CD14-positive monocyte (primary cell): Measurements from ENCODE around the gene MAPK12. TPM values are rescaled to one million over a fixed set of nuclear protein-coding genes. Genes with fewer than 3 reads are reported as not detected.

Experiments
- DNase-seq, 3 donors: peaks; one replicate each; pipeline ENCODE4 v3.0.0-alpha.2; 2011 to 2022
- H2AFZ ChIP-seq: 2 replicates; pipeline ENCODE4 v1.6.0; 2012; ENCODE audit warnings: mild to moderate bottlenecking, low read depth, low read length, inconsistent platforms; ENCODE audit not compliant: insufficient read depth, poor library complexity, severe bottlenecking
- H3K27ac ChIP-seq, 2 donors: 1 replicate in 1 of 2; 2 replicates in 1 of 2; pipeline ENCODE4 v1.5.1; 2012 to 2013; ENCODE audit warnings: low read length in 2 of 2, control low read depth in 1 of 2, inconsistent platforms in 1 of 2, low read depth in 1 of 2, mild to moderate bottlenecking in 1 of 2
- H3K27me3 ChIP-seq, 2 donors: one replicate each; pipeline versions ENCODE4 v1.6.0 to v1.6.1; 2011 to 2013; ENCODE audit warnings: low read length in 2 of 2; ENCODE audit not compliant: control insufficient read depth in 2 of 2, insufficient read depth in 2 of 2
- H3K36me3 ChIP-seq, 2 donors: replicated peaks in 1 of 2; 1 replicate in 1 of 2; 2 replicates in 1 of 2; pipeline versions ENCODE4 v1.5.1 to v1.6.1; 2012 to 2013; ENCODE audit warnings: low read length in 2 of 2, control low read depth in 1 of 2, inconsistent platforms in 1 of 2, mild to moderate bottlenecking in 1 of 2; ENCODE audit not compliant: insufficient read depth in 2 of 2, control insufficient read depth in 1 of 2
- H3K4me1 ChIP-seq, 2 donors: 1 replicate in 1 of 2; 2 replicates in 1 of 2; pipeline versions ENCODE4 v1.5.1 to v1.6.1; 2012 to 2013; ENCODE audit warnings: low read length in 2 of 2, control low read depth in 1 of 2, inconsistent platforms in 1 of 2, mild to moderate bottlenecking in 1 of 2, moderate library complexity in 1 of 2; ENCODE audit not compliant: insufficient read depth in 2 of 2, control insufficient read depth in 1 of 2
- H3K4me2 ChIP-seq: replicated peaks from 2 replicates; pipeline ENCODE3; 2012; ENCODE audit warnings: low read length, moderate library complexity, mild to moderate bottlenecking; ENCODE audit not compliant: poor library complexity, severe bottlenecking; ENCODE audit errors: extremely low read depth
- H3K4me3 ChIP-seq, 3 experiments: fragments of 200-600 bp in 1 of 3; sonication (generic) in 1 of 3; replicated peaks in 1 of 3; 1 replicate in 2 of 3; 2 replicates in 1 of 3; pipeline ENCODE4 v1.5.1; 2011 to 2013; ENCODE audit warnings: low read length in 3 of 3, mild to moderate bottlenecking in 3 of 3, control low read depth in 2 of 3, low read depth in 2 of 3, inconsistent platforms in 1 of 3, moderate library complexity in 1 of 3
- H3K79me2 ChIP-seq: 2 replicates; pipeline ENCODE4 v1.6.0; 2012; ENCODE audit warnings: mild to moderate bottlenecking, control low read depth, inconsistent platforms, low read length, moderate library complexity; ENCODE audit not compliant: insufficient read depth
- H3K9ac ChIP-seq: 2 replicates; pipeline ENCODE4 v1.6.0; 2017; ENCODE audit warnings: low read length, mild to moderate bottlenecking; ENCODE audit not compliant: insufficient read depth, poor library complexity, severe bottlenecking
- H3K9me3 ChIP-seq, 2 donors: replicated peaks in 1 of 2; 1 replicate in 1 of 2; 2 replicates in 1 of 2; pipeline versions ENCODE4 v1.5.1 to v1.6.1; 2012 to 2013; ENCODE audit warnings: low read length in 2 of 2, control low read depth in 1 of 2; ENCODE audit not compliant: control insufficient read depth in 1 of 2, insufficient read depth in 1 of 2
- H4K20me1 ChIP-seq: 2 replicates; pipeline ENCODE4 v1.6.0; 2012; ENCODE audit warnings: mild to moderate bottlenecking, low read length, control low read depth, moderate library complexity; ENCODE audit not compliant: insufficient read depth
- H3K27ac Mint-ChIP-seq, 7 donors: one replicate each; pipeline ENCODE4 v1.8.0; 2020; ENCODE audit warnings: mild to moderate bottlenecking in 7 of 7, mixed read lengths in 7 of 7, moderate library complexity in 6 of 7, inconsistent platforms in 2 of 7
- H3K27me3 Mint-ChIP-seq, 3 donors: one replicate each; pipeline ENCODE4 v1.8.0; 2021 to 2022; ENCODE audit warnings: low read depth in 3 of 3, mild to moderate bottlenecking in 3 of 3, mixed read lengths in 3 of 3, moderate library complexity in 3 of 3, inconsistent platforms in 1 of 3
- H3K36me3 Mint-ChIP-seq, 2 donors: one replicate each; pipeline ENCODE4 v1.8.0; 2020; ENCODE audit warnings: mixed read lengths in 2 of 2, inconsistent platforms in 1 of 2, mild to moderate bottlenecking in 1 of 2
- H3K4me1 Mint-ChIP-seq: one replicate; pipeline ENCODE4 v1.8.0; 2020; ENCODE audit warnings: mild to moderate bottlenecking, mixed read lengths
- H3K4me3 Mint-ChIP-seq, 2 donors: one replicate each; pipeline ENCODE4 v1.8.0; 2020; ENCODE audit warnings: mild to moderate bottlenecking in 2 of 2, mixed read lengths in 2 of 2, moderate library complexity in 1 of 2
- H3K9me3 Mint-ChIP-seq, 7 donors: one replicate each; pipeline ENCODE4 v1.8.0; 2020 to 2022; ENCODE audit warnings: mixed read lengths in 7 of 7, mild to moderate bottlenecking in 6 of 7, moderate library complexity in 6 of 7, inconsistent platforms in 2 of 7
- CTCF ChIP-seq: fragments of 200-600 bp; IDR thresholded peaks from one replicate; pipeline ENCODE4 v1.8.0; 2022; ENCODE audit warnings: antibody characterized with exemption, mild to moderate bottlenecking
- WGBS: methylation state at CpG from one replicate; pipeline ENCODE4 v1.1.5; 2013; ENCODE audit warnings: missing lambda C conversion rate; ENCODE audit not compliant: insufficient coverage; 5-methylcytosine and 5-hydroxymethylcytosine counted together
- intact Hi-C, 2 donors: fragments of 100-400 bp; cut with micrococcal nuclease; formaldehyde crosslinking; loops; one replicate each; pipeline versions ENCODE4 v1.15.0 to v1.15.1; 2023
- polyA plus RNA-seq, 3 donors: library from polyadenylated mRNA; depleted of rRNA in 1 of 3; unstranded in 2 of 3; stranded (reverse) in 1 of 3; fragments of 300-500 nt in 2 of 3; fragments of >200 nt in 1 of 3; fragmentation: Illumina TruSeq in 2 of 3; gene quantifications; 1 replicate in 2 of 3; 2 replicates in 1 of 3; pipeline ENCODE4 v1.2.3, GENCODE V29; 2012 to 2021

The MAPK12 gene
- polyA plus RNA-seq, 3 donors, result 0.06 to 3.2 (median 0.13) TPM

- Histone ChIP-seq H3K4me3 (peak overlapping the region; percentile 14 to 57 (median 20)), H3K27me3 (no peaks in the 10 kb centered on the region), H3K9me3 (no peaks in the 10 kb centered on the region), H3K27ac (peak overlapping the region; percentile 57 to 66), H3K36me3 (peaks cover 24 to 34% of the 10 kb centered on the region in 2 donors), H4K20me1 (peaks cover 65% of the 10 kb centered on the region), H3K4me2 (peak overlapping the region; percentile 54), H2AFZ (no peak overlapping the region), H3K9ac (no peak overlapping the region), H3K4me1 (peaks cover 62 to 76% of the 10 kb centered on the region in 2 donors), H3K79me2 (peaks cover 63% of the 10 kb centered on the region)
- peak in 2 of 3 donors; percentile 57 to 64 for DNase-seq
- peak overlapping the region; percentile 65 to 68 for H3K4me3 Mint-ChIP-seq
- peak overlapping the region; percentile 65 to 97 (median 91) for H3K27ac Mint-ChIP-seq
- TF ChIP-seq CTCF, result no peak
- peaks cover 0 to 3% (median 0%) of the 10 kb centered on the region in 7 donors for H3K9me3 Mint-ChIP-seq
- intact Hi-C loops, result loop anchor here in 1 of 2 donors (10.0 kb wide), 1 partner anchor 280 kb away; no protein-coding TSS in a partner anchor
- H3K27me3 Mint-ChIP-seq, result peaks cover 0 to 2% (median 2%) of the 10 kb centered on the region in 3 donors
- peaks cover 49 to 50% of the 10 kb centered on the region in 2 donors for H3K36me3 Mint-ChIP-seq
- peaks cover 57% of the 10 kb centered on the region for H3K4me1 Mint-ChIP-seq
- 51% methylated on average over 4 of the region's 7 CpGs for WGBS
Measured at GRCh38 chr22:50204571-50204970, 56.9 kb downstream of the MAPK12 start.

GRCh38 chr22:50203288-50203687 lies 58.2 kb downstream of the MAPK12 start:
- peaks cover 0 to 2% (median 2%) of the 10 kb centered on the region in 3 donors for H3K27me3 Mint-ChIP-seq
- H3K4me1 ChIP-seq, result peaks cover 64 to 79% of the 10 kb centered on the region in 2 donors

More at GRCh38 chr22:50203288-50203687, 58.2 kb downstream of the MAPK12 start:
- H3K9me3 Mint-ChIP-seq, result peaks cover 0 to 3% (median 0%) of the 10 kb centered on the region in 7 donors
- Histone ChIP-seq H3K4me3 (no peak overlapping the region), H2AFZ (no peak overlapping the region), H4K20me1 (peaks cover 63% of the 10 kb centered on the region), H3K79me2 (peaks cover 54% of the 10 kb centered on the region), H3K27me3 (no peaks in the 10 kb centered on the region), H3K9ac (no peak overlapping the region), H3K9me3 (no peaks in the 10 kb centered on the region), H3K27ac (no peak overlapping the region), H3K36me3 (peaks cover 20 to 38% of the 10 kb centered on the region in 2 donors), H3K4me2 (no peak overlapping the region)
- intact Hi-C loops, result loop anchor here in 1 of 2 donors (10.0 kb wide), 1 partner anchor 278 kb away; no protein-coding TSS in a partner anchor
- H3K36me3 Mint-ChIP-seq, result peaks cover 47 to 48% of the 10 kb centered on the region in 2 donors
- TF ChIP-seq CTCF, result no peak
- H3K4me1 Mint-ChIP-seq, result peaks cover 60% of the 10 kb centered on the region
- WGBS, result no CpG with 5 or more reads among the region's 1 CpG
- H3K4me3 Mint-ChIP-seq, result no peak overlapping the region
- DNase-seq, result no peak
- peak overlapping the region in 1 of 7 donors; percentile 50 for H3K27ac Mint-ChIP-seq

Other genes starting within 250 kb of the MAPK12 start
- not detected for gene IL17REL, start 248.9 kb downstream of the MAPK12 start, polyA plus RNA-seq
- gene TTLL8, start 203.4 kb downstream of the MAPK12 start, polyA plus RNA-seq, result not detected
- 1 to 10 TPM; 1.6 to 3.6 (median 1.8) TPM for gene MLC1, start 176.3 kb downstream of the MAPK12 start, polyA plus RNA-seq
- gene MOV10L1, start 171.7 kb downstream of the MAPK12 start, polyA plus RNA-seq, result under 1 TPM in 2 of 3 donors, not detected in 1; 0.18 to 0.35 TPM
- 1 to 10 TPM in 1 of 3 donors, under 1 TPM in 1, not detected in 1; 0.05 to 6.0 TPM for gene PANX2, start 91.0 kb downstream of the MAPK12 start, polyA plus RNA-seq
- 100 to 1,000 TPM in 1 of 3 donors, 10 to 100 TPM in 2; 34.5 to 240 (median 39.3) TPM for gene TRABD, start 75.8 kb downstream of the MAPK12 start, polyA plus RNA-seq
- 10 to 100 TPM in 1 of 3 donors, 1 to 10 TPM in 2; 2.7 to 76.9 (median 8.7) TPM for gene SELENOO, start 60.7 kb downstream of the MAPK12 start, polyA plus RNA-seq
- 10 to 100 TPM in 1 of 3 donors, 1 to 10 TPM in 2; 3.7 to 72.8 (median 4.3) TPM for gene TUBGCP6, start 16.7 kb downstream of the MAPK12 start, polyA plus RNA-seq
- 100 to 1,000 TPM in 1 of 3 donors, 10 to 100 TPM in 1, 1 to 10 TPM in 1; 9.2 to 148 (median 13.7) TPM for gene HDAC10, start 10.4 kb downstream of the MAPK12 start, polyA plus RNA-seq
- gene MAPK11, start 8.7 kb upstream of the MAPK12 start, polyA plus RNA-seq, result under 1 TPM in 1 of 3 donors, not detected in 2; 0.81 TPM
- gene PLXNB2, start 46.0 kb upstream of the MAPK12 start, polyA plus RNA-seq, result 100 to 1,000 TPM in 1 of 3 donors, 10 to 100 TPM in 2; 38.2 to 368 (median 70.5) TPM
- gene DENND6B, start 65.3 kb upstream of the MAPK12 start, polyA plus RNA-seq, result 10 to 100 TPM in 1 of 3 donors, 1 to 10 TPM in 2; 1.7 to 10.6 (median 2.1) TPM
- gene PPP6R2, start 81.6 kb upstream of the MAPK12 start, polyA plus RNA-seq, result 10 to 100 TPM in 2 of 3 donors, 1 to 10 TPM in 1; 9.1 to 74.5 (median 10.3) TPM
- gene SBF1, start 213.4 kb upstream of the MAPK12 start, polyA plus RNA-seq, result 10 to 100 TPM in 1 of 3 donors, 1 to 10 TPM in 2; 4.0 to 45.9 (median 6.2) TPM
- gene ADM2, start 219.9 kb upstream of the MAPK12 start, polyA plus RNA-seq, result under 1 TPM in 1 of 3 donors, not detected in 2; 0.05 TPM
- gene MIOX, start 225.2 kb upstream of the MAPK12 start, polyA plus RNA-seq, result not detected
- gene LMF2, start 246.0 kb upstream of the MAPK12 start, polyA plus RNA-seq, result 100 to 1,000 TPM in 1 of 3 donors, 10 to 100 TPM in 2; 15.0 to 145 (median 16.6) TPM
- gene NCAPH2, start 246.5 kb upstream of the MAPK12 start, polyA plus RNA-seq, result 10 to 100 TPM; 12.5 to 23.6 (median 18.1) TPM